Stimulated activated CD4-positive, alpha-beta T cell treated with anti-CD3 and anti-CD28 coated beads, Interleukin-12 subunit alpha, Interleukin-12 subunit beta, amount 100 ng/mL, for 48 hours (primary cell): ENCODE results near the gene IPO11.

Experiments used
- DNase-seq, 3 donors: peaks; one replicate each; pipeline ENCODE4 v3.0.0-alpha.2; 2020; ENCODE audit warnings: low read depth in 2 of 3, low spot score in 1 of 3

The IPO11 gene

GRCh38 chr5:62412549-62413329, at the start of gene IPO11:
Gene IPO11 (plus strand): TSS chr5:62412763. CDS start chr5:62437280, 24,517 bp downstream.
- DNase-seq = peak; percentile 98

- no peak for DNase-seq
These were observed 43.5 kb upstream of the IPO11 start for GRCh38 chr5:62369039-62369438.

DNA sequence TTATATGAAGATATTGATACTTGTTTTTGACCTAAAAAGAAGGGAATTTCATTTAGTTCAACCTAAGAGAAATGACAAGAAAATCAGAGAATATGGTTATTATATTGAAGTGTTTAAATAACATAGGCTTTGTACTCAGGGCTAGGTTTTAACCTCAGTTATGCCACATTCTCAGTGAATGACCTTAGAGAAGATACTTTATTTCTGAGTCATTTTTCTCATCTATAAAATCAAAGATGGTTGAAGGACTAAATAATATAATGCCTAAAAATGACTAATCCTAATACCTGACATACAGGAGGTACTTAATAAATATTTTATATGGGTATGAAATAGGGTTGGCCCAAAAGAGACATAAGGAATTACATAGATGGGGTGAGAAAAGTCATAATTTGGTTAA, 41.2 kb upstream of the IPO11 start:
- DNase-seq = no peak

GRCh38 chr5:62372600-62372999, 40.0 kb upstream of the IPO11 start:
- DNase-seq = no peak

- no peak for DNase-seq
These were observed 39.2 kb upstream of the IPO11 start for GRCh38 chr5:62373382-62373781.

GRCh38 chr5:62374090-62374489, 38.5 kb upstream of the IPO11 start:
- no peak for DNase-seq

GRCh38 chr5:62375627-62376026, 36.9 kb upstream of the IPO11 start:
- no peak for DNase-seq

DNA sequence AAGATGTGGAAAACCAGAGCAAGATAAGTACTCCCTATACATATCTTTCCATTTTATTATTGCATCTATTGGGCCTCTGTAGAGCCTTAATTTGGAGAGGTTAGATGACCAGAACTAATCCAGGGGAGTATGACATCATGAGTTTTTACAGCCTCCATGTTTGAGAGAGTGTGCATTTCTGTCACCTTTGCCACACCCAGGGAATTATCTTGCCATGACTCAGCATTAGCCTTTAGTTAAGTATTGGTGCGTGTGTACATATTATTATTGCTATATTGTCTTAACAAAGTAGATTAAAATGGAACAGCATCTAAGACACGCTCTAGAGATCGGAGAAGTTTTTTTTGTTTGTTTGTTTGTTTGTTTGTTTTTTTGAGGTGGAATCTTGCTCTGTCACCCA, 36.5 kb upstream of the IPO11 start:
- no peak for DNase-seq

DNA sequence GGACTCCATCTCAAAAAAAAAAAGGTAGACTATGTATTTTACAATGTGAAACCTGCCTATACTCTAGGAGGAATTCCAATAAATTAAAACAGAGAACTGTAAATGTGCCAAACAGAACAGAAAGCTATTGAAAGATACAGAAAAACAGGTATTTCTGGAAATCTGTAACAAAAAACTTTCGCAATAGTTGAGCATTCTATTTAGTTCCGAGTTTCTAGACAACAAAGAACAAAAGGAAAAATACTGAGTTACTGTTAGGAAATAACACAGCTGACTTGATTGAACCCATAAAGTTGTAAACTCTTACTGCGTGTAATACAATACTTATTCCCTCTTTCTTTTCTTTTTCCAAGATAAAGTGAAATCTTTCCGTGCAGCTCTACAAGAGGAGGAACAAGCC, 27.4 kb upstream of the IPO11 start:
- DNase-seq = no peak

DNA sequence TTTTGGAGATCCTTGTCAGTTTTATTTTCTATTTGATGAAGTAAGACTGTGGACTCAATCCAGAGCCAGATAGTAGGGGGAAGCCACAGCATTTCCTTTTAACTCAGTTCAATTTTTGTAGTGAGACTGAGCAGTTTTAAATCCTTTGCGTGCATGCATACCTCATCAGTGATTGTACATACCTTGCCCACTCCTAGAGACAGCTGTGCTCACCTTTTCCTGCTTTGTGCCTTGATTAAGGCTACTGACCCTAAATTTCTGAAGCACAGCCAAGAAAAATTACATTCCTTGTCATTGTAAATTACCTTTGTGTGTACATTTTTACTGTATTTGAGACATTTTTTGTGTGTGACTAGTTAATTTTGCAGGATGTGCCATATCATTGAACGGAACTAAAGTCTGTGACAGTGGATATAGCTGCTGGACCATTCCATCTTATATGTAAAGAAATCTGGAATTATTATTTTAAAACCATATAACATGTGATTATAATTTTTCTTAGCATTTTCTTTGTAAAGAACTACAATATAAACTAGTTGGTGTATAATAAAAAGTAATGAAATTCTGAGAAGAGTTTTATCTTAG, 26.7 kb upstream of the IPO11 start:
- DNase-seq = no peak

DNA sequence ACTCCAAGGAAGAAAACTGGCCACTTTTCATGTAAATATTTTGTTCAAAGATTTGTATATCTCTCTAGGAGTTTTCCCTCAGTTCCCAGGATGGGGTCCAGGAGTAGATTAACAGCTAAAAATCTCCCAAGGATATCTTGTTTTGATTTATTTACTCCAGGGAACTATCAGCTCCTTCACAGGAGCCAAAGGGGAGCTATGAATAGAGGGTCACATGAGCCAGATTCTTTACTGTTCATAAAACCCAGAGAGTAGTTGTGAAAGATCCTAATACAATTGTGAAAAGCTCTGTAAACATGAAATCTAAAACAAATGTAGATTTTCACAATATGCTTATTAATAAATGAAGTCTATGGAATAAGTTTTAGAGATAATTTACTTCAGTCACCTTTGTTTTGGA, 25.7 kb upstream of the IPO11 start:
- DNase-seq = no peak

DNA sequence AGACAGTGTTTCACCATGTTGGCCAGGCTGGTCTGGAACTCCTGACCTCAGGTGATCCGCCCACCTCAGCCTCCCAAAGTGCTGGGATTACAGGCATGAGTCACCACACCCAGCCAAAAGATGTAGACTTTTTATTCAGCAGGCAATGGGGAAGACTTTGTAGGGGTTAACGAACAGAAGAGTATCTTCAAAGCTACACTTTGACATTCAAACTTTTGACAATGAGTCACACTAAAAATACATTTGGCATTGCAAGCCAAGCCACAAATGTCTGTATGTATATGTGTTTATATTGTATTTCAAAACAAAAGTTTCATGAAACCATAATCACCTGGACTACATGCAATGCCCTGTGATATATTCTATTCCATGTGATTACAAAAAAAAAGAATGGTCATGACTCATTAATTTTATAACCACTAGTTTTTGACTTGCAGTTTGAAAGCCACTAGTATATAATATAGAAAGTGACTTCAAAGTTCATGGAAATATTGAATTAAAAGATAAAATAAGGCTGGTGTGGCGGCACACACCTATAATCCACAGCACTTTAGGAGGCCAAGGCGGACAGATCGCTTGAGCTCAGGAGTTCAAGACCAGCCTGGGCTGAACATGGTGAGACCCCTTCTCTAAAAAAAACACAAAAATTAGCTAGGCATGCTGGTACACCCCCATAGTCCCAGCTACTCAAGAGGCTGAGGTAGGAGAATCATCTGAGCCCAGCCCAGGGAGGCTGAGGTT, 17.2 kb upstream of the IPO11 start:
- DNase-seq = no peak

- peak; percentile 89 to 94 (median 91) for DNase-seq
These were observed 8.9 kb upstream of the IPO11 start, which contains the start of gene DIMT1 for GRCh38 chr5:62403411-62404250. Gene DIMT1 (minus strand): TSS chr5:62403905. CDS start chr5:62403772, 133 bp downstream.

DNA sequence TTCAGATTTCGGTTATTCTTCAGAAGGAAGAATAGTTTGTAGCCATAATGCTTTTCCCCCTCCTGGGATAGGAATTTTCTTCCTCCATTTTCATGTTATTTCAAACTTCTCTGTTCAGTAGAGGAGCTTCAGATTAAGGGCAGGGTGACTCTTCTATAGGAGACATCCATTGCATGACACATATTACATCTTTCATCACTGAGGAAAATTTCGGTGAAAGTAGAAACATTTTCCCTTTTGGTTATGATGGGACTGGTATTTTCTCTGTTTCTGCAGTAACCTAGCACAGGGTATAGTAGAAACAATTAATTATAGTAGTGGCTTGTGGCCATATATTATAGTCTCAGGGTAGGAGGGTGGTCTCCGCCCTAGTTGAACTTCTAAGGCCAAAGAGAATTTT, 1.1 kb downstream of the IPO11 start:
- DNase-seq = no peak

- DNase-seq = no peak
These were observed 6.0 kb downstream of the IPO11 start for GRCh38 chr5:62418462-62419076.

GRCh38 chr5:62419609-62420008, 7.0 kb downstream of the IPO11 start:
- DNase-seq = no peak

DNA sequence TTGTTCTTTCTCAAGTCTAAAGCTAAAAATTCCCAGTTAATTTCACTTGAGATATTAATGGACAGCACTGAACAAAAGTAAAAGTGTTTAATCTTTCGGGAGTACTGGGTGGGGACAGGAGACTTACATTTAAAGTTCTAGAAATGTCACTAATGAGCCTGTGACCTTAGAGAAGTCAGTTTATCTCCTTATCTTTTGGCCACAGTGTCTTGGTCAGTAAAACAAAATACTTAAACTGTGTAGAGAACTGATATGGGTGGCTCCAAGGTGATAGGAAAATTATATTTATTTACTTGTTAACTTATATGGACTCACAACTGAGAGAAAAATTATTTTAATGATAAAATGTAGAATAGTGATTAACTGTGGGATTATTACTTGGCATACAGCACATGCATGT, 8.9 kb downstream of the IPO11 start:
- DNase-seq = no peak

DNA sequence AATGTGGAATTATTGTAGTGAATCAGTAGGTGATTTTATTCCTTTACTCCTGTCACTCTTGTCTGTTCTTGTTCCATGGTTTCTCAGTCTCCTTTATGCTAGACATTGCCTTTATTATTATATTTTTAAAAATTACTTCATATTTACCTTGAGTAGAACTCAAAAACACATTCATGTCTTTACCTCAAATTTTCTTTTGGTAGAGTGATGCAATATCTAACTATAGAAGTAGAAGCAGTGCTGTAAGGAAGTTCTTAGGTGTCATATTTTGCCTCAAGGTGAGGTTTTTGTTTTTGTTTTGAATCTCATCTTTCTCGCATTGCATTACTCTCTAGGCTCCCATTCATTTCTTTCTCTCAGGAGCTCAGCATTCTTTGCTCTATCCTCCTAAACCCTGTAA, 12.2 kb downstream of the IPO11 start:
- no peak for DNase-seq

DNA sequence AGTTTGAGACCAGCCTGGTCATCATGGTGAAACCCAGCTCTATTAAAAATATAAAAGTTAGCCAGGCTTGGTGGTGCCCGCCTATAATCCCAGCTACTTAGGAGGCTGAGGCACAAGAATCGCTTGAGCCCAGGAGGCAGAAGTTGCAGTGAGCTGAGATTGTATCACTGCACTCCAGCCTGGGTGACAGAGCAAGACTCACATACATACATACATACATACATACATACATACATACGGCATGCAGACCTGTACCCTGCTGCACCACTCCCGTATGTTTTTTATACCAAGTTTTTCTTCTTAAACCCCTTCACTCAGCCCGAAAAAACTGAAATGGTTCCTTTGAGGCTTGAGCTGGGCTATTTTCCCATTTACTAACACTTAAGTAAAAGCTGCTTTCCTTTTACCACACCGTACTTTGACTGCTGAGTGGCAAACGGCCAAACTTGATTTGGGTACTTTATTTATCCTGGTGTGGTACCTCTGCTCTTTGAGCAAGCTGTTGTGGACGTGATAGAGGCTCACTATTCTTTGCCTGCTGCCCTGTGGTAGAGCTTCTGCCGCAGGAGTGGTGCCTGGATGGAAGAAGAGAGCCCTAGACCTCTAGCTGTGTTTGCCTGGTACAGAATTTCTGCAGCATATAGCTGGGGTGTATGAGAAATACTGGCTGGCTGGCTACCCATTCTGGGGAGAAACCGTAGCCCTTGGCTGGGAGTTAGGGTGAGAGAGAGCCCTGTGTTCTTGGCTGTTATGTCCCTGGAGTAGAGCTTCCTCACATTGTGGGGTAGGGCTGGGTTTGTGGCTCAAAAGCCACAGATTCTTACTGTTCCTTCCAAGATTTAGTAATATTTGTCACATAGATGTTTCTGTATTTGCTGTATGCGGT, 19.4 kb downstream of the IPO11 start:
- DNase-seq = no peak

- no peak for DNase-seq
These were observed 20.1 kb downstream of the IPO11 start for GRCh38 chr5:62432621-62433064.
